Natural killer cell treated with Interleukin-12 subunit alpha and Interleukin-12 subunit beta and Interleukin-15 and Interleukin-18, amount 100 ng/mL, for 72 hours (primary cell): Measurements from ENCODE around the gene SALL3. TPM values are rescaled to one million over a fixed set of nuclear protein-coding genes. Genes with fewer than 3 reads are reported as not detected.
"Not testable (repeated sequence)": the region's sequence is repeated elsewhere in the genome, so short reads cannot be mapped to it uniquely, and the experiment has no call there.

ENCODE experiments used
- ATAC-seq, 2 donors: fragments of 150-1000 bp; cut with Tn5 transposase in 1 of 2; sonication (Bioruptor Pico), chemical (Tn5 transposase) in 1 of 2; 2 replicates each; pipeline ENCODE4 v1.10.0; 2021
- DNase-seq: peaks from one replicate; pipeline ENCODE4 v3.0.0; 2022; ENCODE audit warnings: low spot score
- H3K27ac Mint-ChIP-seq, 2 donors: 1 replicate in 1 of 2; 2 replicates in 1 of 2; pipeline ENCODE4 v1.8.0; 2022; ENCODE audit warnings: mixed read lengths in 2 of 2, mild to moderate bottlenecking in 1 of 2, moderate library complexity in 1 of 2
- H3K27me3 Mint-ChIP-seq, 2 donors: 1 replicate in 1 of 2; 2 replicates in 1 of 2; pipeline ENCODE4 v1.8.0; 2022; ENCODE audit warnings: mixed read lengths in 2 of 2
- H3K36me3 Mint-ChIP-seq: one replicate; pipeline ENCODE4 v1.8.0; 2022; ENCODE audit warnings: mixed read lengths
- H3K4me1 Mint-ChIP-seq, 2 donors: 1 replicate in 1 of 2; 2 replicates in 1 of 2; pipeline ENCODE4 v1.8.0; 2022; ENCODE audit warnings: low read depth in 2 of 2, mixed read lengths in 2 of 2, mild to moderate bottlenecking in 1 of 2
- H3K4me3 Mint-ChIP-seq: one replicate; pipeline ENCODE4 v1.8.0; 2022; ENCODE audit warnings: mixed read lengths
- H3K9me3 Mint-ChIP-seq: 2 replicates; pipeline ENCODE4 v1.8.0; 2022; ENCODE audit warnings: mixed read lengths
- total RNA-seq, 2 donors: library from RNA; stranded (reverse); gene quantifications; one replicate each; pipeline ENCODE4 v1.2.3, GENCODE V29; 2022

SALL3 gene
- total RNA-seq, 2 donors from 2014 or later, result not detected

DNA sequence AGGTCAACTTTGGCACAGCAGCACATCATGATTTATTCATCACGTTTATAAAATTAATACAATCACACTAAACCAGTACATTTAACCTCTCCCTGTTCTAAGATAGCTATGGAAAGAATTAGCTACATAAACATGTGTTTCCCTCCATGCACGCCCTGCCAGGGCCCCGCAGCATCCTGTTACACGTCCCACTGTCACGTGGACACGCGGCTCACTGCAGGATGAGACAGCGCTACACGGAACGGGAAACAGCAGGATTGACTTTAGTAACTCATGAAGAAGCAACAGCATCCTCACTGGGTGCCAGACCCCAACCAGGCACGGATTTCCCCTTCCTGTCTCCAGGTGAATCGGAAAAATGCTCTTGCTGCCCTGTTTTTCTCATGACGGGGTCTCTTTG, 30.9 kb upstream of the SALL3 start:
- Mint-ChIP-seq H3K36me3 (no peaks in the 10 kb centered on the region), H3K9me3 (no peaks in the 10 kb centered on the region), H3K27ac (no peak overlapping the region), H3K4me1 (no peaks in the 10 kb centered on the region), H3K27me3 (peaks cover 10 to 16% of the 10 kb centered on the region in 2 donors), H3K4me3 (no peak overlapping the region)
- ATAC-seq (no peak), DNase-seq (peak; percentile 38)

DNA sequence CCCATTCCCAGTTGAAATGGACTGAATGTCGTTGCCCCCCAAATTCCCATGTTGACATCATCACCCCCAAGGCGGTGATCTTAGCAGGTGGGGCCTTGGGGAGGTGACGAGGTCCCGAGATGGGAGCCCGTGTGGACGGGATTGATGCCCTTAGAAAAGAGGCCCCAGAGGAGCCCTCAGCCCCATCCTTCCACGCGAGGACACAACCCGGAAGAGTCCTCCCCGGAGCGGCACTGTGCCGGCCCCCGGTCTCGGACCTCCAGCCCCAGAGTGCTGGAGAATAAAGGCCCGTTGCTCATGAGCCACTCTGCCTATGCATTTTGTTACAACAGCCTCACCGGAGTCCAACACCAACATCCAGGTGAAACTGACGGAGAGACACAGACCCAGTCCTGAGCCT, 30.4 kb upstream of the SALL3 start:
- Mint-ChIP-seq H3K27ac (no peak overlapping the region), H3K27me3 (peaks cover 5 to 11% of the 10 kb centered on the region in 2 donors), H3K4me3 (no peak overlapping the region), H3K4me1 (no peaks in the 10 kb centered on the region), H3K9me3 (no peaks in the 10 kb centered on the region), H3K36me3 (no peaks in the 10 kb centered on the region)
- DNase-seq (peak; percentile 54), ATAC-seq (no peak)

DNA sequence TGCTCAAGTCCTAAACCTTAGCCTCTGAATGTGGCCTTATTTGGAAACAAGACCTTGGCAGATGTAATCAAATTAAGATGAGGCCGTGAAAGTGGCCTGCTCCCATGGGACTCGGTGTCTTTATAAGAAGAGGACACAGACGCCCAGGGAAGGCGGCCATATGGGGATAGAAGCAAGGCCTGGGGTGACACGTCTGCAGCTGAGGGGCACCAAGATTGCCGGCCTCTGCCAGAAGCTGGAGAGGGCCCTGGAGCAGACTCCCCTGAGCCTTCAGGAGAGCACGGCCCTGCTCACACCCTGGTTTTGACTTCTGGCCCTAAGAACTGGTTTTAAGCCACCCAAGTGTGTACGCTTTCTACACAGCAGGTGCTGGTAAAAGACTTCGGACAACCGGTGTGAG, 29.2 kb upstream of the SALL3 start:
- Mint-ChIP-seq H3K36me3 (no peaks in the 10 kb centered on the region), H3K4me3 (no peak overlapping the region), H3K27ac (no peak overlapping the region), H3K27me3 (peaks cover 8 to 10% of the 10 kb centered on the region in 2 donors), H3K9me3 (no peaks in the 10 kb centered on the region), H3K4me1 (no peaks in the 10 kb centered on the region)
- ATAC-seq, result no peak
- DNase-seq, result no peak

DNA sequence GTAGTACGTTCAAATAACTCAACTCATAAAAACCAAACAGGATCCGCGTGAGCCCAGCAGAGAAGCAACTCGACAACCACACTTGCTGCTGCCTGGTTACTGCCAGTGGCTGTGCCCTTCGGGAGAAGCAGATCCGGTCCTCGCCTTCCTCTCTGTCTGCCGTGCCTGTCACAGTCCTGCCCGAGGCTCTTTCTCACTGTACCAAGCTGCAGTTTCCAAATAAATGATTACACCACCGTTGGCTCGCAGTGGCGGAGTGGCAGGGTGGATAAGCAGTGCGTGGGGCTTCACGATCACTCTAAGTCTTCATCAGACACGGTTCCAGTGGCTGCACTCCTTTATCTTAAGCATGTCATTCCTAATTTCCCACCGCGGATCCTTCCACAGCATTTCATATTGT, 26.1 kb upstream of the SALL3 start:
- Mint-ChIP-seq H3K4me3 (no peak overlapping the region), H3K27ac (no peak overlapping the region), H3K4me1 (no peaks in the 10 kb centered on the region), H3K36me3 (no peaks in the 10 kb centered on the region), H3K9me3 (no peaks in the 10 kb centered on the region), H3K27me3 (peaks cover 0 to 3% of the 10 kb centered on the region in 2 donors)
- ATAC-seq (no peak), DNase-seq (no peak)

DNA sequence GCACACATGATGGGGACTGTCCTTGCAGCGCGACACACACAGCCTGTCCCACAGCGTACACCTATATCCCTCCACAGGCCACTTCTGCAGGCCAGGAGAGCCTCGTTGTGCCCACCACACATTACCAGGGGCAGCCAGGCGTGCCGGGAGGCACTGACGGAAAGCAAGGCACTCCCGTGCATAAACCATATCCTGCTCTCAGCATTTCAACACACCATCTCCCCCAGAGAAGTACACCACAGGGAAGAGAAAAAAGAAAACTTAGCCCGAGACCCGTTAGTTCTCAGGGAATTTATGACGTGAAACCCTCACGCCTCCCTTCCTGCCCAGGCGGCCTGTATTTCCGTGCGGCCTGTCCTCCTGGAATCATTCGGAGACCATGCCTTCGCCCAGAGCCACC, 24.6 kb upstream of the SALL3 start:
- peaks cover 0 to 3% of the 10 kb centered on the region in 2 donors for H3K27me3 Mint-ChIP-seq
- DNase-seq (no peak), ATAC-seq (no peak)

DNA sequence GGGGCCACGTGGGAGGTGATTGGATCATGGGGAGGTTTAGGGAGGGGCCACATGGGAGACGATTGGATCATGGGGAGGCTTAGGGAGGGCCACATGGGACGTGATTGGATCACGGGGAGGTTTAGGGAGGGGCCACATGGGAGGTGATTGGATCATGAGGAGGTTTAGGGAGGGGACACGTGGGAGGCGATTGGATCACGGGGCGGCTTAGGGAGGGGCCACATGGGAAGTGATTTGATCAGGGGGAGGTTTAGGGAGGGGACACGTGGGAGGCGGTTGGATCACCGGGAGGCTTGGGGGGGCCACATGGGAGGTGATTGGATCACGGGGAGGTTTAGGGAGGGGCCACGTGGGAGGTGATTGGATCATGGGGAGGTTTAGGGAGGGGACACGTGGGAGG, 22.5 kb upstream of the SALL3 start:
- Mint-ChIP-seq H3K4me3 (no peak overlapping the region), H3K9me3 (peaks cover 5% of the 10 kb centered on the region), H3K4me1 (no peaks in the 10 kb centered on the region), H3K27me3 (peaks cover 0 to 3% of the 10 kb centered on the region in 2 donors), H3K27ac (no peak overlapping the region), H3K36me3 (no peaks in the 10 kb centered on the region)
- DNase-seq (no peak), ATAC-seq (no peak)

More for the DNA sequence above, 24.6 kb upstream of the SALL3 start:
- Mint-ChIP-seq H3K4me3 (no peak overlapping the region), H3K9me3 (no peaks in the 10 kb centered on the region), H3K27ac (no peak overlapping the region), H3K4me1 (no peaks in the 10 kb centered on the region), H3K36me3 (no peaks in the 10 kb centered on the region)

DNA sequence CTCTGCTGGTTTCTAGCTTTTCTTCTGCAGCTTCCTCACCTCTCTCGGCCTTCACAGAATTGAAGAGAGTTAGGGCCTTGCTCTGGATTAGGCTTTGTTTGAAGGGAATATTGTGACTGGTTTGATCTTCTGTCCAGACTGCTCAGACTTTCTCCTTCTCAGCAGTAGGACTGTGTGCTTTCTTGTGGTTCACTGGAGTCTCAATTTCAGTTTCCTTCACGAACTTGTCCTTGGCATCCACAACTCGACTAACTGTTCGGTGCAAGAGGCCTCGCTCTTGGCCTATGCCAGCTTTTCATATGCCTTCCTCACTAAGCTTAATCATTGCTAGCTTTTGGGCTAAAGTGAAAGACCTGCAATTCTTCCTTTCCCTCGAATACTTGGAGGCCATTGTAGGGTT, 18.9 kb upstream of the SALL3 start:
- Mint-ChIP-seq H3K4me3 (no peak overlapping the region), H3K27me3 (peaks cover 0 to 2% of the 10 kb centered on the region in 2 donors), H3K27ac (no peak overlapping the region), H3K36me3 (no peaks in the 10 kb centered on the region), H3K9me3 (peaks cover 18% of the 10 kb centered on the region), H3K4me1 (no peaks in the 10 kb centered on the region)
- DNase-seq (no peak), ATAC-seq (no peak)

DNA sequence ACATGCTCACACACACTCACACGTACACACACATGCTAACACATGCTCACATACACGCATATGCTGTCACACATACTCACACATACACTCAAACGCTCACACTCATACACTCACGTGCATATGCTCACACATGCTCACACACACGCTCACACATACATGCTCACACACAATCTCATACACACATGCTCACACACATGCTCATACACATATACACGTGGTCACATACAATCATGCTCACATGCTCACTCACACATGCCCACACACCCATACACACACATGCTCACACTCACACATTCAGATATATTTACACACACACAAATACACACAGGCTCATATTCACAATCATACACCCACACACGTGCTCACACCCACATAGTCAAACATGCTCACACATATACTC, 17.5 kb upstream of the SALL3 start:
- DNase-seq (no peak), ATAC-seq (no peak)
- Mint-ChIP-seq H3K27me3 (peaks cover 0 to 3% of the 10 kb centered on the region in 2 donors), H3K9me3 (peaks cover 18% of the 10 kb centered on the region), H3K4me3 (no peak overlapping the region), H3K36me3 (no peaks in the 10 kb centered on the region), H3K4me1 (no peaks in the 10 kb centered on the region), H3K27ac (no peak overlapping the region)

DNA sequence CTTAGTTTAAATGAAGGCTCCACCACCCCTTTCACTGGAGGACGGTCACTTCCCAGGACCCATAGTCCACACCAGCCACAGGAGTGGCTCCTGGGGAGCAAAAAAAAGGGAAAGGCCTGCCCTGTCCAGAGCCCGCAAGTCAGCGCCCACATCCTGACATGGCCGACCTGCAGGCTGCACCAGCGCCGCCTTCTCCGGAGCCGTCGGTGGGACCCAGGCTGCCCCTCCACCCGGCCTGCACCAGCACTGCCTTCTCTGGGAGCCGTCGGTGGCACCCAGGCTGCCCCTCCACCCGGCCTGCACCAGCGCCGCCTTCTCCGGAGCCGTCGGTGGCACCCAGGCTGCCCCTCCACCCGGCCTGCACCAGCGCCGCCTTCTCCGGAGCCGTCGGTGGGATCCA, 14.9 kb upstream of the SALL3 start:
- not testable (repeated sequence) for H3K36me3 Mint-ChIP-seq, H3K4me1 Mint-ChIP-seq, H3K4me3 Mint-ChIP-seq, DNase-seq, H3K27ac Mint-ChIP-seq, ATAC-seq
- peaks cover 6 to 15% of the 10 kb centered on the region in 2 donors for H3K27me3 Mint-ChIP-seq
- H3K9me3 Mint-ChIP-seq, result peaks cover 18% of the 10 kb centered on the region

DNA sequence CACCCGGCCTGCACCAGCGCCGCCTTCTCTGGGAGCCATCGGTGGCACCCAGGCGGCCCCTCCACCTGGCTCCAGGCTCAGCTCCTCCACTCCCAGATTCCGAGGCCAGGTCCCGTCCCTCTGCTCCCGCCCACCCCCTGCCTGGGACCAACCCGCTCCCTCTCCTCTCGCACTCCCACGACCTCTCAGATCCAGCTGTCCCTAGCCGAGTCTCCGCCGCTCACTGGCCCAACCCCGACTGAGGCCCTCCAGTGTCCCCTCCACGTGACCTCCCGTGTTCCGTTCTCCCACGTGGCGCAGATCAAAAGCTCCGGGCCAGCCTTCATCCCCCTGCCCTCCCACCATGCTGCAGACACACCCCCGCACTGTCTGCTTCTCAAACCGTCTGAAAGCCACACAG, 14.4 kb upstream of the SALL3 start:
- no peak for ATAC-seq
- Mint-ChIP-seq H3K27ac (no peak overlapping the region), H3K4me3 (no peak overlapping the region), H3K27me3 (peaks cover 6 to 15% of the 10 kb centered on the region in 2 donors), H3K9me3 (peaks cover 18% of the 10 kb centered on the region), H3K36me3 (no peaks in the 10 kb centered on the region), H3K4me1 (no peaks in the 10 kb centered on the region)
- no peak for DNase-seq

DNA sequence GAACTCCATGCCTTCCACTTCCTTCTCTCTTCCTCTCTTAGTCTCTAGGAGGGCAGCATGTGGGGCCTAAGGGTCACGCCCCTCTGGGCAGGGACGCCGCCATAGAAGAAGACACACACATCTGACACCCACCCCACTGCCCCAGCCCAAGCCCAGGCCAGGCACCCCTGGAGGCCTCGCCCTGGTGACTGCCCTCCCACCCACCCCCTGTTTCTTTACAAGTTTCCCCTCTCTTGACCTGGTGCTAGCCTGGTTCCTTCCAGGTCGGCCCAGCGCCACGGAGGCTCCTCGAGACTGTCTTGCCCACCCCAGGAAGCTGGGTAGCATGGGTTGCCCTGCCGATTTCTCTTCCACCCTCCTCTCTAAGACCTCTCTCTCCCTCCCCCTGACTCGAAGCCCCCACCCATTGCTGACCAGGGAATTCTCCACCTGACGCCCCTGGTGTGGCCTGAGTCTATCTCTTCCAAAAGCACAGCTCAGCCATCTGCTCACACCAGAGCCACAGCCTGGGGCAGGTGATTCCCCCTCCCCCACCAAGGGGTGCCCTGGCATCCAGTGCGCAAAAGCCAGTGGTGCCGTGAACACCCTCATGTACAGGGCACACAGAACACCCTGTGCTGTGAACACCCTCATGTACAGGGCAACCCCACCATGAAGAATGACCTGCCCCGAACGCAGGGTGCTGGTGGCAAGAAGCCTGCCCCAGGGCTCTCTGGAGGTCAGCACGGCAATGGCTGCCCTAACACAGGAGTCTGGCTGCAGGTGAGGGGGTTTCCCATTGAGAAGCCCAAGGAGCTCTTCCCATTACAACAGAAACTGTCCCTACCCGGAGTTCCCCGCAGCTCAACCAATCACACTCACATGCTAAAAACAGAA, 13.5 kb upstream of the SALL3 start:
- H3K36me3 Mint-ChIP-seq, result no peaks in the 10 kb centered on the region
- no peaks in the 10 kb centered on the region for H3K4me1 Mint-ChIP-seq
- peaks cover 18% of the 10 kb centered on the region for H3K9me3 Mint-ChIP-seq
- H3K27me3 Mint-ChIP-seq, result peaks cover 12 to 23% of the 10 kb centered on the region in 2 donors
- ATAC-seq, result peak in 1 of 2 donors; percentile 11
- no peak overlapping the region for H3K27ac Mint-ChIP-seq
- no peak overlapping the region for H3K4me3 Mint-ChIP-seq
- no peak for DNase-seq

DNA sequence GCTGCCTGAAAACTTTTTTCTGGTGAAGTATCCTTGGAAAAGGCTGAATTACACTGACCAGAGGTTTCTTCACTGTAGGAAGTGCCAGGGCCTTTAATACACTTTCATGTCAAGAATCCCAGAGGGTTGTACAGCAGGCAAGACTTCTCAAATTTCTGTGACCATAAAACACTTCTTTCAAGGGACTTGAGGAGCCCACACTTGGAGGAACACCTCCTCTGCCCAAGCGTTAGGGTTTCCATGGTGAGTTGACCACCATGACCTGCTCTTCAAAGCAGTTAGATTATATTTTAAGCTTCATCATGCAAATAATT, 12.9 kb upstream of the SALL3 start:
- no peak for DNase-seq
- Mint-ChIP-seq H3K9me3 (peaks cover 17% of the 10 kb centered on the region), H3K4me3 (no peak overlapping the region), H3K36me3 (no peaks in the 10 kb centered on the region), H3K4me1 (no peaks in the 10 kb centered on the region), H3K27me3 (peaks cover 15 to 27% of the 10 kb centered on the region in 2 donors), H3K27ac (no peak overlapping the region)
- no peak for ATAC-seq

DNA sequence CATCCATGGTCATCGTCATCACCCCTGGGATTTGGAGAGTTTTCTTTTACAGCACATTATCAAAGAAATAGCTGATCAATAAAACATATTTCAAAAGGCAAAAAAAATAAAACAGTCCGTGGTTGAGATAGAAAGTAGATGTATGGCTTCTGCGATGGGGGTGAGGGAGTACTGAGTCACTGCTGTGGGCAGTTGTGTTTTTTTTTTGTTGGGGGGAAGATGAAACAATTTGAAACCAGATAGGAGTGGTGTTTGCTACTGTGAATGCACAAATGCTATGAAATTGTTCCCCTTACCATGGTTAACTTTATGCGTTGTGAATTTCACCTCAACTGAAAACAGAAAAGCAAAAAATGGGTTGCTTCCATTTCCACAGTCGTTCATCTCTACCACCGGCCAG, 11.9 kb upstream of the SALL3 start:
- DNase-seq (no peak), ATAC-seq (no peak)
- Mint-ChIP-seq H3K4me1 (no peaks in the 10 kb centered on the region), H3K27ac (no peak overlapping the region), H3K4me3 (no peak overlapping the region), H3K9me3 (peaks cover 7% of the 10 kb centered on the region), H3K36me3 (no peaks in the 10 kb centered on the region), H3K27me3 (peaks cover 20 to 36% of the 10 kb centered on the region in 2 donors)

DNA sequence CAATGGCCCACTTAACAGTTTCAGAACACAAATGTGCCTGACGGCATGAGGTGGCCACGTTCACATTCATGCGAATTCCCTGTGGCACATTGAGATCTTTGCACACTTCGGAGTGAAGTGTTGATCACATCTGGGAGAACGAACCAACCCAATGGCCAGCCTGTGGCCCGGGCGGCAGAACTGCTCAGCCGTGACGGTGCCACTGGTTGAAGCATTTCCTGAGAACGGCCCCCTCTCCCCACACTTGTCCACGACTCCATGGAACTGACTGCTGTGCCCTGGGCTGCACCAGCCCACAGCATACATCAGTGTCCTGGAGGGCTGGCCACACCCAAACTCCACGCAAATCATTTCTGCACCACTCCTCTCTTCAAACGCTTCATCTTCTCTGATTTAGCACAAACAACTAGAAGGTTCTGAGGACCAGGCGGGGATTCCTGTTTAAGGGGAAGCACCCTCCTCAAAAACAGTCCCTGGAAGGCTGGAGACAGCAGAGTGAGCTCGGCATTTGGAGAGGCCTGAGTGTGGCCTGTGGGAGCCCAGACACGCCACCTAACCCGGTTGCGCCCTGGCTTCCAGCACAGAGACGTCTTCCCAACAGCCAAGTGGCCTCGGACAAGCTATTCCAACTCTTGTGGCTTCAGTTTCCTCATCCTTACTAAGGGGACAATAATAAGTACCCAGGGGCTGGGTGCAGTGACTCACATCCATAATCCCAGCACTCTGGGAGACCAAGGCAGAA, 9.9 kb upstream of the SALL3 start:
- no peak for ATAC-seq
- H3K27ac Mint-ChIP-seq, result no peak overlapping the region
- DNase-seq, result no peak

More for the DNA sequence above, 9.9 kb upstream of the SALL3 start:
- no peaks in the 10 kb centered on the region for H3K9me3 Mint-ChIP-seq
- H3K27me3 Mint-ChIP-seq, result peaks cover 26 to 43% of the 10 kb centered on the region in 2 donors
- H3K36me3 Mint-ChIP-seq, result no peaks in the 10 kb centered on the region
- H3K4me1 Mint-ChIP-seq, result peaks cover 0 to 1% of the 10 kb centered on the region in 2 donors
- H3K4me3 Mint-ChIP-seq, result no peak overlapping the region
